ENCODE results near the gene RABL6.
"Not testable (repeated sequence)": the region's sequence is repeated elsewhere in the genome, so short reads cannot be mapped to it uniquely, and the experiment has no call there.

RABL6 gene

GRCh38 chr9:136882109-136882946, 74.6 kb downstream of the RABL6 start:
- DNase-seq (ENCODE audit: low read depth in 2 of 2): peak; percentile 74 to 91

DNA sequence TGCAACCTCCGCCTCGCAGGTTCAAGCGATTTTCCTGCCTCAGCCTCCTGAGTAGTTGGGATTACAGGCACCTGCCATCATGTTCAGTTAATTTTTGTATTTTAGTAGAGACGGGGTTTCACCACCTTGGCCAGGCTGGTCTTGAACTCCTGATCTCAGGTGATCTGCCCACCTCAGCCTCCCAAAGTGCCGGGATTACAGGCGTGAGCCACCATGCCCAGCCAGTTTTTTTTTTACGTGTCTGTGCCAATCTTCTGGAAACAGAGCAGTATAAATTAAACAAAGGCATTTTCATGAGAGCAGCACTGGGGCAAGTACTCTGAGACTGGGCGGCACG, 75.2 kb downstream of the RABL6 start:
- not testable (repeated sequence) for DNase-seq (ENCODE audit: low read depth in 2 of 2)

GRCh38 chr9:136883670-136884069, 75.9 kb downstream of the RABL6 start:
- DNase-seq (ENCODE audit: low read depth in 2 of 2): not testable (repeated sequence)

DNA sequence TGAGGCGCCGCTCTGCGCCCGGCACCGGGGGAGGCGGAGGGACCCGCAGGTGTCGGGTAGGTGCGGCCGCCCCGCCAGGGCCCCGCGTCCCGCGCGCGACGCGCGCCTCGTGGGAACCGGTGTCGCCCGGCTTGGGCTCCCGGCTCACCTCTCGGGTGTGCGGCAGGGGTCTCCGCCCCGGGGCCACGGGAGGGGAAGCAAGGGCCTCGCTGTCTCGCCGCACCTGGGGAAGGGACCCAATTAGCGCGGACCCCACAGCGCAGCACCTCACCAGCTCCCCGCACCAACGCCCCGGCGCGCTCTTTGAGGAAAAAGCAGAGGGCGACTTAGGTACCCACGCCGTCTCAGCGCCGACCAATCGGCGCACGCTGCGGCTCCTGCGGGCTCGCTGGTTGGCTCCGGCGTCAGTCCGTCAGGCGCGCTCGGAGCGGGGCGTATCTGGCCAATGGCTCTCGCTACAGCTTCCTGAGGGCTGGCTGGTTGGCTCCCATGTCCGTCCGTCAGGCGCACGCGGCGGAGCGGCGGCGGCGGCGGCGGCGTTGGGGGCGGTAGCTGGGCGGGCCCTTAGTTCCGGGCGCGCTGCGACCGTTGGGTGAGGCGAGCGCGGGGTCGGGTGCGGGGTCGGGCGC, 78.3 kb downstream of the RABL6 start, which contains the start of gene TRAF2:
TSS of gene TRAF2 (plus strand) at position 567 of the 629 bp plus-strand sequence. CDS start 12,225 bp downstream, outside the sequence.
- DNase-seq (ENCODE audit: low read depth in 2 of 2): peak; percentile 92 to 93

- DNase-seq (ENCODE audit: low read depth in 2 of 2): no peak
These were observed 79.2 kb downstream of the RABL6 start for GRCh38 chr9:136886610-136887597.

DNA sequence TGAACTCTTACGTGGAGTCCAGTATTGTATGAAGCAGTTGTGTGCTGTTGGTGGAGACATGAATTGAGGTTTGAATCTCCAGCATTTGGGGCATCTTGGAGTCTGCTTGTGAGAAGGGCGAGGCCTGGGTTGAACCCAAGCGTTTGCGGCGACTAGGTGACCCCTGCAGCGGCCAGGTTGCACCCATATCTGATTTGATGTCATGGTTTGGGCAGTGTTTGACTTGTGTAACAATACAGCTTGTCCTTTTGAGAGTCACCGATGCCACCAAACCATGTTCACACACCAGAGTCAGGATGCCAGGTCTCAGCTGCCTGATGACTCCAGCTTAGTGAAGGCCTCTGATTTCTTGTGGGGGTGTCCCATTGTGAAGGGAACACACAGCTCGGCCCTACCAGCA, 80.7 kb downstream of the RABL6 start:
- DNase-seq (ENCODE audit: low read depth in 2 of 2): no peak

GRCh38 chr9:136889858-136890257, 82.1 kb downstream of the RABL6 start:
- no peak for DNase-seq (ENCODE audit: low read depth in 2 of 2)

- DNase-seq (ENCODE audit: low read depth in 2 of 2): no peak
These were observed 82.9 kb downstream of the RABL6 start for GRCh38 chr9:136890661-136891060.

All from stimulated activated CD4-positive, alpha-beta T cell treated with anti-CD3 and anti-CD28 coated beads, Interleukin-1b, Interleukin-23, amount 100 ng/mL, for 1 hour (primary cell).